Lower leg skin (tissue), 4 donors: ENCODE measurements around the gene GDPD3. TPM values are rescaled to one million over a fixed set of nuclear protein-coding genes. Genes with fewer than 3 reads are reported as not detected.

ENCODE experiments used
- DNase-seq, 2 donors: peaks; one replicate each; pipeline ENCODE4 v3.0.0-alpha.2; 2019; ENCODE audit warnings: low spot score in 2 of 2
- H3K4me3 ChIP-seq: fragments of 200-600 bp; sonication (generic); 2 replicates; pipeline ENCODE4 v1.5.1; 2017; ENCODE audit warnings: mild to moderate bottlenecking, low read depth; ENCODE audit not compliant: poor library complexity, severe bottlenecking
- POLR2A ChIP-seq, 2 donors: fragments of 450-650 bp; IDR thresholded peaks; one replicate each; pipeline ENCODE4 v1.6.1; 2016 to 2017; ENCODE audit warnings: antibody characterized with exemption in 2 of 2, mild to moderate bottlenecking in 1 of 2, moderate library complexity in 1 of 2
- WGBS, 2 donors: methylation state at CpG; one replicate each; pipeline ENCODE4 v1.1.5; 2018; 5-methylcytosine and 5-hydroxymethylcytosine counted together
- intact Hi-C: fragments of 100-400 bp; cut with DNase I; formaldehyde crosslinking; loops from one replicate; pipeline ENCODE4 v1.15.0; 2023; ENCODE audit warnings: low total_unique reads
- total RNA-seq, 4 donors: library from RNA; depleted of rRNA; stranded (reverse); fragments of >200 nt; gene quantifications; one replicate each; pipeline ENCODE4 v1.1.0, GENCODE V29; 2016
- TF ChIP-seq, protein P1 (sequence below), 3 donors: fragments of 450-650 bp; IDR thresholded peaks; one replicate each; pipeline ENCODE4 v1.5.1; 2016; ENCODE audit warnings: antibody characterized with exemption in 3 of 3, mild to moderate bottlenecking in 3 of 3, moderate library complexity in 2 of 3

The GDPD3 gene
- total RNA-seq, 4 donors from 2014 or later = 7.4 to 15.2 (median 11.6) TPM

DNA sequence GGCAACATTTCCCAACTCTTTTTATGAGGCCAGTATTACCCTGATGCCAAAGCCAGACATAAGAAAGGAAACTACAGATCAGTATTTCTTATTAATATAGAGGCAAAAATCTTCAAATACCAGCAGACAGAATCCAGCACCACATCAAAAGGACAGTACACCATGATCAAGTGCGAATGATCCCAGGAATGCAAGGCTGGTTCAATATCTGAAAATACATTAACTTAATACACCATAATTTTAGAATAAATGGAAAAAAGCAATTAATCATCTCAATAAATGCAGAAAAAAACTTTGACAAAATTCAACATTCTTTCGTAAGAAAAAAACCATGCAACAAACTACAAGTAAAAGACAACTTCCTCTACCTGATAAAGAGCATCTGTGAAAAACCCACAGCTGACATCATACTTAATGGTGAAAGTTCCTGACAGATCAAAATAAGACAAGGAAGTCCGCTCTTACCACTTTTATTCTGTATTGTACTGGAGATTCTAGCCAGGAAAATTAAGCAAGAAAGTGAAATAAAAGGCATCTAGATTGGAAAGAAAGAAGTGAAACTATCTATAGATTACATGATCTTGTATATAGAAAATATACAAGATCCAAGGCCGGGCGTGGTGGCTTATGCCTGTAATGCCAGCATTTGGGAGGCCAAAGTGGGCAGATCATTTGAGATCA, 36.1 kb upstream of the GDPD3 start:
- 87 to 92% methylated on average over 5 of the region's 5 CpGs for WGBS, 2 donors
- intact Hi-C loops = no loop called here
- no peak overlapping the region for H3K4me3 ChIP-seq
- no peak for DNase-seq
- TF ChIP-seq, protein P1, sequence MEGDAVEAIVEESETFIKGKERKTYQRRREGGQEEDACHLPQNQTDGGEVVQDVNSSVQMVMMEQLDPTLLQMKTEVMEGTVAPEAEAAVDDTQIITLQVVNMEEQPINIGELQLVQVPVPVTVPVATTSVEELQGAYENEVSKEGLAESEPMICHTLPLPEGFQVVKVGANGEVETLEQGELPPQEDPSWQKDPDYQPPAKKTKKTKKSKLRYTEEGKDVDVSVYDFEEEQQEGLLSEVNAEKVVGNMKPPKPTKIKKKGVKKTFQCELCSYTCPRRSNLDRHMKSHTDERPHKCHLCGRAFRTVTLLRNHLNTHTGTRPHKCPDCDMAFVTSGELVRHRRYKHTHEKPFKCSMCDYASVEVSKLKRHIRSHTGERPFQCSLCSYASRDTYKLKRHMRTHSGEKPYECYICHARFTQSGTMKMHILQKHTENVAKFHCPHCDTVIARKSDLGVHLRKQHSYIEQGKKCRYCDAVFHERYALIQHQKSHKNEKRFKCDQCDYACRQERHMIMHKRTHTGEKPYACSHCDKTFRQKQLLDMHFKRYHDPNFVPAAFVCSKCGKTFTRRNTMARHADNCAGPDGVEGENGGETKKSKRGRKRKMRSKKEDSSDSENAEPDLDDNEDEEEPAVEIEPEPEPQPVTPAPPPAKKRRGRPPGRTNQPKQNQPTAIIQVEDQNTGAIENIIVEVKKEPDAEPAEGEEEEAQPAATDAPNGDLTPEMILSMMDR (IDR thresholded peaks at IDR 0.05) = no peak
- TF ChIP-seq POLR2A (IDR thresholded peaks at IDR 0.05) = no peak

GRCh38 chr16:30147843-30148510, 34.6 kb upstream of the GDPD3 start:
- 75 to 81% methylated on average over 3 of the region's 3 CpGs for WGBS, 2 donors
- no peak for TF ChIP-seq POLR2A (IDR thresholded peaks at IDR 0.05)
- TF ChIP-seq, protein P1 (IDR thresholded peaks at IDR 0.05) = no peak

DNA sequence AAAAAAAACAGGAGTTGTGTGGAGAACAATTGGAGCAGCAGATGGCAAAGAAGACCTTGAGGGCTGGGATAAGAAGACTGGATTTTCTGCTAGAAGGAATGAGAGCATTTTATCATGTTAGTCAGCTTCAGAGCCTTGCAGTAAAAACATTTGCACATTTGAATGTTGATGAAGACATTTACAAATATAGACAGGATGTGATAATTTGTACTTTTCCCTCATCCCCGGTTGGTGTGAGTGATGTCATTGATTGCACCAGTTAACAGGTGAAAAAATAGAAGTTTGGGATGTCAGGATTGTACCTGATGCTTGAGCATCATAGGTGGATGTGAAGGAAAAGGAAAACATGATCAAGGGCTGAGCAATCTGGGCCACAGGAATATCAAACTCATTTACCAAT, 32.3 kb upstream of the GDPD3 start:
- no peak for TF ChIP-seq POLR2A (IDR thresholded peaks at IDR 0.05)
- TF ChIP-seq, protein P1 (IDR thresholded peaks at IDR 0.05) = no peak
- H3K4me3 ChIP-seq = no peak overlapping the region
- no peak for DNase-seq
- intact Hi-C loops = no loop called here
- WGBS, 2 donors = 53 to 62% methylated on average over 1 of the region's 1 CpG

More at GRCh38 chr16:30147843-30148510, 34.6 kb upstream of the GDPD3 start:
- no peak overlapping the region for H3K4me3 ChIP-seq
- DNase-seq = no peak
- intact Hi-C loops = no loop called here

GRCh38 chr16:30144917-30145316, 31.6 kb upstream of the GDPD3 start:
- no peak for DNase-seq
- TF ChIP-seq, protein P1 (IDR thresholded peaks at IDR 0.05) = no peak
- no peak for TF ChIP-seq POLR2A (IDR thresholded peaks at IDR 0.05)

DNA sequence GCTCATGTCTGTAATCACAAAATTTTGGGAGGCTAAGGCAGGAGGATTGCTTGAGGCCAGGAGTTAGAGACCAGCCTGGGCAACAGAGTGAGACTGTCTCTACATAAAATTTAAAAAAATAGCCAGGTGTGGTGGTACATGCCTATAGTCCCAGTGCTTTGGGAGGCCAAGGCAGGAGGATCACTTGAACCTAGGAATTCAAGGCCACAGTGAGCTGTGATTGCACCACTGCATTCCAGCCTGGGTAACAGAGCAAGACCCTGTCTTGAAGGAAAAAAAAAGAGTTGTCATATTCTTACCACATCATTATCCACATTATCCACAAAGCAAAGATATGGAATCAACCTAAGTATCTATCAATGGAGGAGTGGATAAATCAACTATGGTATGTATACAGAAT, 30.7 kb upstream of the GDPD3 start:
- DNase-seq = no peak
- intact Hi-C loops = no loop called here
- TF ChIP-seq POLR2A (IDR thresholded peaks at IDR 0.05) = no peak
- TF ChIP-seq, protein P1 (IDR thresholded peaks at IDR 0.05) = no peak
- no peak overlapping the region for H3K4me3 ChIP-seq

More at GRCh38 chr16:30144917-30145316, 31.6 kb upstream of the GDPD3 start:
- 32 to 95% methylated on average over 1 of the region's 1 CpG for WGBS, 2 donors
- intact Hi-C loops = no loop called here
- no peak overlapping the region for H3K4me3 ChIP-seq
